Activated CD8-positive, alpha-beta memory T cell treated with anti-CD3 and anti-CD28 coated beads, Interleukin-2, amount 50 U/mL, for 24 hours (primary cell): Measurements from ENCODE around the gene ENKD1.

Experiments
- DNase-seq: peaks from one replicate; pipeline ENCODE4 v3.0.0-alpha.2; 2020; ENCODE audit errors: extremely low read depth

The ENKD1 gene

GRCh38 chr16:67663877-67664222 lies 2.7 kb downstream of the ENKD1 start:
- no peak for DNase-seq

- no peak for DNase-seq
Measured at GRCh38 chr16:67663151-67663876, 3.2 kb downstream of the ENKD1 start.

- DNase-seq, result no peak
Measured at GRCh38 chr16:67662653-67663010, 3.9 kb downstream of the ENKD1 start.

- DNase-seq, result no peak
Measured at GRCh38 chr16:67661886-67662652, 4.5 kb downstream of the ENKD1 start.

- no peak for DNase-seq
Measured at GRCh38 chr16:67661101-67661761, 5.3 kb downstream of the ENKD1 start.

- DNase-seq, result peak; percentile 89
Measured at GRCh38 chr16:67660564-67661028, 6.0 kb downstream of the ENKD1 start, which contains the start of gene PARD6A. PARD6A (plus strand) TSS chr16:67660960; CDS start chr16:67661039, 79 bp downstream.

- peak; percentile 76 for DNase-seq
Measured at GRCh38 chr16:67659675-67660563, 6.6 kb downstream of the ENKD1 start, which contains the start of gene ACD. ACD (minus strand) TSS chr16:67660260; CDS start chr16:67660220, 40 bp downstream.

GRCh38 chr16:67658849-67659674 lies 7.5 kb downstream of the ENKD1 start:
- DNase-seq, result no peak

- DNase-seq, result no peak
Measured at GRCh38 chr16:67657751-67658518, 8.6 kb downstream of the ENKD1 start.

GRCh38 chr16:67657017-67657608 lies 9.4 kb downstream of the ENKD1 start:
- DNase-seq, result no peak

GRCh38 chr16:67656344-67657016 lies 10.1 kb downstream of the ENKD1 start:
- no peak for DNase-seq

GRCh38 chr16:67655363-67655762 lies 11.2 kb downstream of the ENKD1 start:
- no peak for DNase-seq

- DNase-seq, result no peak
Measured at GRCh38 chr16:67654403-67654911, 12.1 kb downstream of the ENKD1 start.

- no peak for DNase-seq
Measured at GRCh38 chr16:67653789-67654402, 12.7 kb downstream of the ENKD1 start.

- DNase-seq, result no peak
Measured at GRCh38 chr16:67653128-67653788, 13.3 kb downstream of the ENKD1 start.

- DNase-seq, result no peak
Measured at GRCh38 chr16:67652578-67653127, 13.9 kb downstream of the ENKD1 start.

- DNase-seq, result no peak
Measured at GRCh38 chr16:67651847-67652246, 14.7 kb downstream of the ENKD1 start.
